Measurements from ENCODE around the gene URM1. TPM values are rescaled to one million over a fixed set of nuclear protein-coding genes. Genes with fewer than 3 reads are reported as not detected.
A peak's percentile ranks its signal among the peaks of the same experiment; 100 is the strongest.

URM1 gene
- polyA plus RNA-seq, 4 donors, result 56.1 to 83.6 (median 66.0) TPM

GRCh38 chr9:128340691-128341434, 30.3 kb upstream of the URM1 start:
- no peak for DNase-seq
- no peak for FAIRE-seq
- peaks cover 0 to 11% (median 0%) of the 10 kb centered on the region in 3 donors for H3K4me1 ChIP-seq (ENCODE audit: control insufficient read depth in 3 of 3, insufficient read depth in 2 of 3, low read depth in 1 of 3, low read length in 2 of 3)
- H3K9me3 ChIP-seq (ENCODE audit: control insufficient read depth in 2 of 2, insufficient read depth in 1 of 2, low read depth in 1 of 2, low read length in 1 of 2), result no peaks in the 10 kb centered on the region
- H3K36me3 ChIP-seq (ENCODE audit: control insufficient read depth in 3 of 3, insufficient read depth in 2 of 3, low read depth in 1 of 3, low read length in 3 of 3), result peaks cover 7 to 38% (median 9%) of the 10 kb centered on the region in 3 donors
- peak overlapping the region; percentile 61 to 93 (median 78) for H3K4me3 ChIP-seq (ENCODE audit: low read depth in 1 of 3, low read length in 3 of 3)
- 1 to 2% (median 1%) methylated on average over 25 to 48 of the region's 48 CpGs for WGBS, 3 donors
- H3K27me3 ChIP-seq (ENCODE audit: control insufficient read depth in 3 of 3, insufficient read depth in 3 of 3, low read length in 3 of 3), result no peaks in the 10 kb centered on the region
- H3K27ac ChIP-seq (ENCODE audit: low read depth in 1 of 3, low read length in 2 of 3), result peak overlapping the region; percentile 83 to 93 (median 89)

GRCh38 chr9:128341435-128341849, 29.7 kb upstream of the URM1 start:
- H3K27me3 ChIP-seq (ENCODE audit: control insufficient read depth in 3 of 3, insufficient read depth in 3 of 3, low read length in 3 of 3), result no peaks in the 10 kb centered on the region
- FAIRE-seq (no peak), DNase-seq (peak; percentile 84 to 90)
- peaks cover 7 to 43% (median 8%) of the 10 kb centered on the region in 3 donors for H3K36me3 ChIP-seq (ENCODE audit: control insufficient read depth in 3 of 3, insufficient read depth in 2 of 3, low read depth in 1 of 3, low read length in 3 of 3)
- WGBS, 3 donors, result 24 to 31% (median 28%) methylated on average over 12 to 13 of the region's 13 CpGs
- H3K27ac ChIP-seq (ENCODE audit: low read depth in 1 of 3, low read length in 2 of 3), result peak overlapping the region; percentile 83 to 93 (median 89)
- H3K9me3 ChIP-seq (ENCODE audit: control insufficient read depth in 2 of 2, insufficient read depth in 1 of 2, low read depth in 1 of 2, low read length in 1 of 2), result no peaks in the 10 kb centered on the region
- peaks cover 0 to 11% (median 0%) of the 10 kb centered on the region in 3 donors for H3K4me1 ChIP-seq (ENCODE audit: control insufficient read depth in 3 of 3, insufficient read depth in 2 of 3, low read depth in 1 of 3, low read length in 2 of 3)
- peak overlapping the region in 2 of 3 donors; percentile 61 to 93 for H3K4me3 ChIP-seq (ENCODE audit: low read depth in 1 of 3, low read length in 3 of 3)

GRCh38 chr9:128342971-128343680, 28.0 kb upstream of the URM1 start:
- H3K27ac ChIP-seq (ENCODE audit: low read depth in 1 of 3, low read length in 2 of 3), result peak overlapping the region in 1 of 3 donors; percentile 46
- no peak overlapping the region for H3K4me3 ChIP-seq (ENCODE audit: low read depth in 1 of 3, low read length in 3 of 3)
- peak; percentile 43 to 79 for DNase-seq
- no peaks in the 10 kb centered on the region for H3K27me3 ChIP-seq (ENCODE audit: control insufficient read depth in 3 of 3, insufficient read depth in 3 of 3, low read length in 3 of 3)
- WGBS, 3 donors, result 82 to 87% (median 82%) methylated on average over 7 to 8 of the region's 8 CpGs
- H3K36me3 ChIP-seq (ENCODE audit: control insufficient read depth in 3 of 3, insufficient read depth in 2 of 3, low read depth in 1 of 3, low read length in 3 of 3), result peaks cover 7 to 57% (median 11%) of the 10 kb centered on the region in 3 donors
- H3K4me1 ChIP-seq (ENCODE audit: control insufficient read depth in 3 of 3, insufficient read depth in 2 of 3, low read depth in 1 of 3, low read length in 2 of 3), result peaks cover 0 to 11% (median 0%) of the 10 kb centered on the region in 3 donors
- FAIRE-seq, result no peak
- no peaks in the 10 kb centered on the region for H3K9me3 ChIP-seq (ENCODE audit: control insufficient read depth in 2 of 2, insufficient read depth in 1 of 2, low read depth in 1 of 2, low read length in 1 of 2)

GRCh38 chr9:128343855-128344254, 27.3 kb upstream of the URM1 start:
- WGBS, 3 donors, result 95 to 97% (median 96%) methylated on average over 4 of the region's 4 CpGs
- FAIRE-seq, result no peak
- no peaks in the 10 kb centered on the region for H3K27me3 ChIP-seq (ENCODE audit: control insufficient read depth in 3 of 3, insufficient read depth in 3 of 3, low read length in 3 of 3)
- no peak overlapping the region for H3K4me3 ChIP-seq (ENCODE audit: low read depth in 1 of 3, low read length in 3 of 3)
- no peak for DNase-seq
- H3K4me1 ChIP-seq (ENCODE audit: control insufficient read depth in 3 of 3, insufficient read depth in 2 of 3, low read depth in 1 of 3, low read length in 2 of 3), result peaks cover 0 to 11% (median 0%) of the 10 kb centered on the region in 3 donors
- H3K9me3 ChIP-seq (ENCODE audit: control insufficient read depth in 2 of 2, insufficient read depth in 1 of 2, low read depth in 1 of 2, low read length in 1 of 2), result no peaks in the 10 kb centered on the region
- no peak overlapping the region for H3K27ac ChIP-seq (ENCODE audit: low read depth in 1 of 3, low read length in 2 of 3)
- peaks cover 11 to 64% (median 14%) of the 10 kb centered on the region in 3 donors for H3K36me3 ChIP-seq (ENCODE audit: control insufficient read depth in 3 of 3, insufficient read depth in 2 of 3, low read depth in 1 of 3, low read length in 3 of 3)

GRCh38 chr9:128344931-128345605, 26.1 kb upstream of the URM1 start:
- no peaks in the 10 kb centered on the region for H3K9me3 ChIP-seq (ENCODE audit: control insufficient read depth in 2 of 2, insufficient read depth in 1 of 2, low read depth in 1 of 2, low read length in 1 of 2)
- H3K27me3 ChIP-seq (ENCODE audit: control insufficient read depth in 3 of 3, insufficient read depth in 3 of 3, low read length in 3 of 3), result no peaks in the 10 kb centered on the region
- H3K36me3 ChIP-seq (ENCODE audit: control insufficient read depth in 3 of 3, insufficient read depth in 2 of 3, low read depth in 1 of 3, low read length in 3 of 3), result peaks cover 14 to 76% (median 20%) of the 10 kb centered on the region in 3 donors
- DNase-seq (no peak), FAIRE-seq (no peak)
- 95 to 96% (median 95%) methylated on average over 28 of the region's 28 CpGs for WGBS, 3 donors
- no peak overlapping the region for H3K27ac ChIP-seq (ENCODE audit: low read depth in 1 of 3, low read length in 2 of 3)
- H3K4me1 ChIP-seq (ENCODE audit: control insufficient read depth in 3 of 3, insufficient read depth in 2 of 3, low read depth in 1 of 3, low read length in 2 of 3), result peaks cover 0 to 11% (median 0%) of the 10 kb centered on the region in 3 donors
- no peak overlapping the region for H3K4me3 ChIP-seq (ENCODE audit: low read depth in 1 of 3, low read length in 3 of 3)

- H3K9me3 ChIP-seq (ENCODE audit: control insufficient read depth in 2 of 2, insufficient read depth in 1 of 2, low read depth in 1 of 2, low read length in 1 of 2), result no peaks in the 10 kb centered on the region
- H3K4me1 ChIP-seq (ENCODE audit: control insufficient read depth in 3 of 3, insufficient read depth in 2 of 3, low read depth in 1 of 3, low read length in 2 of 3), result no peaks in the 10 kb centered on the region
- FAIRE-seq (no peak), DNase-seq (peak in 1 of 2 donors; percentile 52)
- H3K27me3 ChIP-seq (ENCODE audit: control insufficient read depth in 3 of 3, insufficient read depth in 3 of 3, low read length in 3 of 3), result no peaks in the 10 kb centered on the region
- peaks cover 12 to 87% (median 27%) of the 10 kb centered on the region in 3 donors for H3K36me3 ChIP-seq (ENCODE audit: control insufficient read depth in 3 of 3, insufficient read depth in 2 of 3, low read depth in 1 of 3, low read length in 3 of 3)
- no peak overlapping the region for H3K4me3 ChIP-seq (ENCODE audit: low read depth in 1 of 3, low read length in 3 of 3)
- WGBS, 3 donors, result 41 to 67% (median 56%) methylated on average over 2 of the region's 2 CpGs
- H3K27ac ChIP-seq (ENCODE audit: low read depth in 1 of 3, low read length in 2 of 3), result peak overlapping the region in 1 of 3 donors; percentile 43
These were observed 22.0 kb upstream of the URM1 start for GRCh38 chr9:128349125-128349524.

GRCh38 chr9:128349772-128350171, 21.4 kb upstream of the URM1 start:
- H3K27ac ChIP-seq (ENCODE audit: low read depth in 1 of 3, low read length in 2 of 3), result peak overlapping the region in 1 of 3 donors; percentile 43
- H3K4me3 ChIP-seq (ENCODE audit: low read depth in 1 of 3, low read length in 3 of 3), result no peak overlapping the region
- DNase-seq, result no peak
- WGBS, 3 donors, result 95 to 98% (median 96%) methylated on average over 6 of the region's 6 CpGs
- H3K27me3 ChIP-seq (ENCODE audit: control insufficient read depth in 3 of 3, insufficient read depth in 3 of 3, low read length in 3 of 3), result no peaks in the 10 kb centered on the region
- no peaks in the 10 kb centered on the region for H3K4me1 ChIP-seq (ENCODE audit: control insufficient read depth in 3 of 3, insufficient read depth in 2 of 3, low read depth in 1 of 3, low read length in 2 of 3)
- no peak for FAIRE-seq
- H3K36me3 ChIP-seq (ENCODE audit: control insufficient read depth in 3 of 3, insufficient read depth in 2 of 3, low read depth in 1 of 3, low read length in 3 of 3), result peaks cover 12 to 87% (median 26%) of the 10 kb centered on the region in 3 donors
- H3K9me3 ChIP-seq (ENCODE audit: control insufficient read depth in 2 of 2, insufficient read depth in 1 of 2, low read depth in 1 of 2, low read length in 1 of 2), result no peaks in the 10 kb centered on the region

- Histone ChIP-seq H3K4me1 (ENCODE audit: control insufficient read depth in 3 of 3, insufficient read depth in 2 of 3, low read depth in 1 of 3, low read length in 2 of 3) (no peaks in the 10 kb centered on the region), H3K4me3 (ENCODE audit: low read depth in 1 of 3, low read length in 3 of 3) (no peak overlapping the region), H3K9me3 (ENCODE audit: control insufficient read depth in 2 of 2, insufficient read depth in 1 of 2, low read depth in 1 of 2, low read length in 1 of 2) (no peaks in the 10 kb centered on the region), H3K36me3 (ENCODE audit: control insufficient read depth in 3 of 3, insufficient read depth in 2 of 3, low read depth in 1 of 3, low read length in 3 of 3) (peaks cover 5 to 78% (median 25%) of the 10 kb centered on the region in 3 donors), H3K27me3 (ENCODE audit: control insufficient read depth in 3 of 3, insufficient read depth in 3 of 3, low read length in 3 of 3) (no peaks in the 10 kb centered on the region), H3K27ac (ENCODE audit: low read depth in 1 of 3, low read length in 2 of 3) (no peak overlapping the region)
- WGBS, 3 donors, result 94 to 98% (median 96%) methylated on average over 19 of the region's 19 CpGs
- FAIRE-seq (no peak), DNase-seq (no peak)
These were observed 15.7 kb upstream of the URM1 start for GRCh38 chr9:128355451-128355850.

All from small intestine (tissue), 7 donors.